H1 (cell line): ENCODE data around the gene THAP10. TPM values are rescaled to one million over a fixed set of nuclear protein-coding genes. Genes with fewer than 3 reads are reported as not detected.

Experiments used
- CHD2 ChIP-seq: IDR thresholded peaks from 2 replicates; pipeline ENCODE4 v1.6.1; 2012; ENCODE audit warnings: low read length, improper control_type of control experiment
- CHD7 ChIP-seq: fragments of 300-600 bp; sonication (generic); IDR thresholded peaks from 2 replicates; pipeline ENCODE4 v1.7.1; 2012; ENCODE audit warnings: low read length, moderate library complexity, mild to moderate bottlenecking, inconsistent platforms; ENCODE audit not compliant: insufficient replicate concordance
- JUND ChIP-seq: IDR thresholded peaks from 2 replicates; pipeline ENCODE4 v1.6.1; 2011; ENCODE audit warnings: mild to moderate bottlenecking, improper control_type of control experiment, low read length
- NRF1 ChIP-seq: IDR thresholded peaks from 2 replicates; pipeline ENCODE4 v1.6.1; 2011; ENCODE audit warnings: mild to moderate bottlenecking, low read depth, low read length, improper control_type of control experiment
- PHF8 ChIP-seq: fragments of 200-600 bp; sonication (generic); conservative IDR thresholded peaks from 2 replicates; pipeline ENCODE4 v1.7.1; 2012; ENCODE audit warnings: low read depth, mild to moderate bottlenecking, inconsistent platforms, low read length, moderate library complexity
- polyA plus RNA-seq, 7 experiments: library from polyadenylated mRNA; depleted of rRNA in 3 of 7; stranded (reverse) in 5 of 7; unstranded in 2 of 7; fragments of >200 nt in 5 of 7; fragments of 200-250 nt in 2 of 7; gene quantifications; 1 replicate in 5 of 7; 2 replicates in 1 of 7; 4 replicates in 1 of 7; pipeline versions ENCODE4 v1.2.1 to v1.2.3, GENCODE V29; 2011 to 2013; ENCODE audit warnings: missing spikeins in 2 of 7, mixed read lengths in 2 of 7
- total RNA-seq: library from RNA; stranded (reverse); fragmentation: NEBNext Ultra II Directional; extraction: Animal tissue kit (Norgen Biotek cat#: 25700); gene quantifications from 2 replicates; pipeline ENCODE4 v1.2.1, GENCODE V29; 2021

Gene THAP10
- total and polyA plus RNA-seq, 2 of the 8 experiments (the other 6 are each of a cell fraction or from before 2014, with no cell fraction given) = 2.8 to 4.5 TPM

DNA sequence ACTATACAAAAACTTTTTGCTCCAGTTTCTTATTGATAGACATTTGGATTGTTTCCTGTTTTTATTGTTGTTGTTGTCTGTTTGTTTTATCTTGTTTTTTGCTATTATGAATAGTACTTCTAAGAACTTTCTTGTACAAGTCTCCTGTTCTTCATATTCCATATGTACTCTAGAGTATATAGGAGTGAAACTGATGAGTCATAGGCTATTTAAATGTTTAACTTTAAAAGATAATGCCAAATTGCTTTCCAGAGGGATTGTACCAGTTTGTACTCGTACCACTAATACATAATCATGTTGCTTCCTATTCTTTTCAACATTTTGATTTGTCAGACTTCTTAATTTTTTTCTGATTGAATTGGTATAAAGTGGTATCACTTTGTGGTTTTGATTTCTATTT lies 20.0 kb upstream of the THAP10 start (continued):
- no peak for TF ChIP-seq CHD7
- TF ChIP-seq JUND = no peak
- no peak for TF ChIP-seq PHF8
- TF ChIP-seq NRF1 = no peak
- TF ChIP-seq CHD2 = no peak
- TF ChIP-seq, all 59 proteins: peak for 0
